Ishikawa (cell line): ENCODE results near the gene PCLO.

Source experiments
- CEBPB ChIP-seq: IDR thresholded peaks from 2 replicates; pipeline ENCODE4 v1.6.1; 2012
- CREB1 ChIP-seq: IDR thresholded peaks from 2 replicates; pipeline ENCODE4 v1.6.1; 2012; ENCODE audit warnings: low read depth
- EGR1 ChIP-seq: IDR thresholded peaks from 2 replicates; pipeline ENCODE4 v1.6.1; 2012
- EP300 ChIP-seq: IDR thresholded peaks from 2 replicates; pipeline ENCODE4 v1.6.1; 2012; ENCODE audit warnings: borderline replicate concordance
- FOXM1 ChIP-seq: IDR thresholded peaks from 2 replicates; pipeline ENCODE4 v1.6.1; 2012; ENCODE audit warnings: low read depth, borderline replicate concordance
- NFIC ChIP-seq: IDR thresholded peaks from 2 replicates; pipeline ENCODE4 v1.6.1; 2012
- RAD21 ChIP-seq: IDR thresholded peaks from 2 replicates; pipeline ENCODE4 v1.6.1; 2012; ENCODE audit warnings: low read depth
- TAF1 ChIP-seq: IDR thresholded peaks from 2 replicates; pipeline ENCODE4 v1.6.1; 2012; ENCODE audit warnings: low read depth, mild to moderate bottlenecking
- TCF12 ChIP-seq: IDR thresholded peaks from 2 replicates; pipeline ENCODE4 v1.6.1; 2012; ENCODE audit warnings: low read depth
- TEAD4 ChIP-seq: IDR thresholded peaks from 2 replicates; pipeline ENCODE4 v1.6.1; 2012
- USF1 ChIP-seq: IDR thresholded peaks from 2 replicates; pipeline ENCODE4 v1.6.1; 2012
- YY1 ChIP-seq: IDR thresholded peaks from 2 replicates; pipeline ENCODE4 v1.6.1; 2012; ENCODE audit warnings: low read depth
- ZBTB7A ChIP-seq: IDR thresholded peaks from 2 replicates; pipeline ENCODE4 v1.6.1; 2012; ENCODE audit warnings: low read depth
- TF ChIP-seq, protein P1 (sequence below): IDR thresholded peaks from 2 replicates; pipeline ENCODE4 v1.6.1; 2012
- TF ChIP-seq, protein P2 (sequence below): IDR thresholded peaks from 2 replicates; pipeline ENCODE4 v1.6.1; 2012; ENCODE audit warnings: low read depth, mild to moderate bottlenecking

The PCLO gene

GRCh38 chr7:83020161-83020560 is 142.5 kb downstream of the PCLO start:
- TF ChIP-seq FOXM1: no peak
- no peak for TF ChIP-seq YY1
- no peak for TF ChIP-seq TCF12
- no peak for TF ChIP-seq CREB1
- TF ChIP-seq EP300: no peak
- TF ChIP-seq RAD21: no peak
- TF ChIP-seq USF1: no peak
- no peak for TF ChIP-seq NFIC
- TF ChIP-seq ZBTB7A: no peak
- TF ChIP-seq CEBPB: no peak

GRCh38 chr7:83015916-83016315 is 146.8 kb downstream of the PCLO start:
- no peak for TF ChIP-seq TCF12
- no peak for TF ChIP-seq USF1

DNA sequence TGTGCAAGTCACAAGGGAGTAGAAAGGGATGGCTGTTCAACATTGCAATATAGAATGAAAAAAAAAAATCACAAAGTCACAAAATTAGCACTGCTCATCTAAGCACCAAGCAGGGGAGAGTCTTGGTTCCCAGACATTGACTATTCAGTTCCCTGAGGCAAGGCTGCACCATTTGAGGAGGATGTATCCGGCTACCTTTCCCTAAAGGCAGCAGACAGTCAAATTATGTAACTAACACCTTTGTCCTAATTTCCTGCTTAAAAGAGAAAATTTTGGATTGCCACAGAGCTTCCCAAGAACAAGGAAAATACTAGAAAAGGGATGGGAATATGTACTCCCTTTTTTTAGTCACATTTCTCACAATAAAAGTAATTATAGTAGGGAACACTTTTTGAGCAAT is 148.1 kb downstream of the PCLO start:
- no peak for TF ChIP-seq FOXM1
- no peak for TF ChIP-seq TAF1
- TF ChIP-seq CREB1: no peak
- TF ChIP-seq YY1: no peak
- TF ChIP-seq TEAD4: no peak
- no peak for TF ChIP-seq EGR1
- TF ChIP-seq, protein P1, sequence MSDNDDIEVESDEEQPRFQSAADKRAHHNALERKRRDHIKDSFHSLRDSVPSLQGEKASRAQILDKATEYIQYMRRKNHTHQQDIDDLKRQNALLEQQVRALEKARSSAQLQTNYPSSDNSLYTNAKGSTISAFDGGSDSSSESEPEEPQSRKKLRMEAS: no peak
- no peak for TF ChIP-seq RAD21
- TF ChIP-seq USF1: no peak
- no peak for TF ChIP-seq TCF12
- TF ChIP-seq, protein P2, sequence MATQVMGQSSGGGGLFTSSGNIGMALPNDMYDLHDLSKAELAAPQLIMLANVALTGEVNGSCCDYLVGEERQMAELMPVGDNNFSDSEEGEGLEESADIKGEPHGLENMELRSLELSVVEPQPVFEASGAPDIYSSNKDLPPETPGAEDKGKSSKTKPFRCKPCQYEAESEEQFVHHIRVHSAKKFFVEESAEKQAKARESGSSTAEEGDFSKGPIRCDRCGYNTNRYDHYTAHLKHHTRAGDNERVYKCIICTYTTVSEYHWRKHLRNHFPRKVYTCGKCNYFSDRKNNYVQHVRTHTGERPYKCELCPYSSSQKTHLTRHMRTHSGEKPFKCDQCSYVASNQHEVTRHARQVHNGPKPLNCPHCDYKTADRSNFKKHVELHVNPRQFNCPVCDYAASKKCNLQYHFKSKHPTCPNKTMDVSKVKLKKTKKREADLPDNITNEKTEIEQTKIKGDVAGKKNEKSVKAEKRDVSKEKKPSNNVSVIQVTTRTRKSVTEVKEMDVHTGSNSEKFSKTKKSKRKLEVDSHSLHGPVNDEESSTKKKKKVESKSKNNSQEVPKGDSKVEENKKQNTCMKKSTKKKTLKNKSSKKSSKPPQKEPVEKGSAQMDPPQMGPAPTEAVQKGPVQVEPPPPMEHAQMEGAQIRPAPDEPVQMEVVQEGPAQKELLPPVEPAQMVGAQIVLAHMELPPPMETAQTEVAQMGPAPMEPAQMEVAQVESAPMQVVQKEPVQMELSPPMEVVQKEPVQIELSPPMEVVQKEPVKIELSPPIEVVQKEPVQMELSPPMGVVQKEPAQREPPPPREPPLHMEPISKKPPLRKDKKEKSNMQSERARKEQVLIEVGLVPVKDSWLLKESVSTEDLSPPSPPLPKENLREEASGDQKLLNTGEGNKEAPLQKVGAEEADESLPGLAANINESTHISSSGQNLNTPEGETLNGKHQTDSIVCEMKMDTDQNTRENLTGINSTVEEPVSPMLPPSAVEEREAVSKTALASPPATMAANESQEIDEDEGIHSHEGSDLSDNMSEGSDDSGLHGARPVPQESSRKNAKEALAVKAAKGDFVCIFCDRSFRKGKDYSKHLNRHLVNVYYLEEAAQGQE: no peak

GRCh38 chr7:83011954-83012353 is 150.7 kb downstream of the PCLO start:
- TF ChIP-seq YY1 (no peak), TAF1 (no peak), EP300 (no peak), CREB1 (no peak), FOXM1 (no peak), ZBTB7A (no peak), RAD21 (no peak), CEBPB (no peak), NFIC (no peak), TCF12 (no peak), USF1 (no peak), TEAD4 (no peak), EGR1 (no peak)
- TF ChIP-seq, protein P2: no peak
- TF ChIP-seq, protein P1: no peak

DNA sequence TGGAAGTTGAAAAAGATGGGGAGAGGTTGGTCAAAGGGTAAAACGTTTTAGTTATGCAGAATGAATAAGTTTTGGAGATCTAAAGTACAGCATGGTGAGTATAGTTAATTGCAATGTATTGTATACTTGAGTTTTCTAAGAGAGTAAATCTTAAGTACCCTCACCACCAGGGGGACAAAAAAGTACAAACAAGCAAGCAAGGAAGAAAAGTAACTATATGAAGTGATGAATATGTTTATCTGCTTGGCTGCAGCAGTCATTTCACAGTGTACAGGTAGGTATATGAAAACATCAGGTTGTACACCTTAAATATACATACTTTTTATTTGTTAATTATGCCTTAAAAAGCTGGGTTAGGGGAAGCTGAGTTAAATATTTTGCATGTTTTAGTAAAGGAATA is 157.3 kb downstream of the PCLO start:
- TF ChIP-seq RAD21 (0 out of 2 replicates have a peak, but pooled peaks have one; percentile 16), EGR1 (no peak)

GRCh38 chr7:83001362-83002040 is 161.2 kb downstream of the PCLO start:
- no peak for TF ChIP-seq CREB1
- TF ChIP-seq NFIC: no peak
- TF ChIP-seq, protein P2: no peak
- TF ChIP-seq FOXM1: no peak
- no peak for TF ChIP-seq EGR1
- no peak for TF ChIP-seq YY1
- TF ChIP-seq TCF12: no peak
- no peak for TF ChIP-seq CEBPB
- TF ChIP-seq, protein P1: no peak
- no peak for TF ChIP-seq RAD21
- TF ChIP-seq USF1: no peak
- TF ChIP-seq ZBTB7A: no peak
- TF ChIP-seq EP300: no peak
- TF ChIP-seq TAF1: no peak
- no peak for TF ChIP-seq TEAD4
